CD4-positive, alpha-beta memory T cell (primary cell): ENCODE results near the gene TSEN2. TPM values are rescaled to one million over a fixed set of nuclear protein-coding genes. Genes with fewer than 3 reads are reported as not detected.

ENCODE experiments used
- CTCF ChIA-PET: fragments of 350-600 bp; sonication (Branson Sonifier 250); formaldehyde crosslinking; loops from one replicate; lab custom pipeline; 2021; ENCODE audit warnings: inconsistent platforms; ENCODE audit not compliant: partially characterized antibody; lab: Charles Lee
- POLR2A ChIA-PET: fragments of 350-600 bp; sonication (Branson Sonifier 250); formaldehyde crosslinking; loops from one replicate; lab custom pipeline; 2021; ENCODE audit not compliant: partially characterized antibody; lab: Charles Lee
- DNase-seq, 5 donors: peaks; one replicate each; pipeline versions ENCODE4 v3.0.0 to v3.0.0-alpha.2; 2020 to 2022; ENCODE audit warnings: mixed read lengths in 1 of 5
- H3K27ac ChIP-seq: one replicate; pipeline ENCODE4 v1.7.0; 2013; ENCODE audit warnings: low read depth, low read length
- H3K27me3 ChIP-seq: 2 replicates; pipeline ENCODE4 v1.7.0; 2013; ENCODE audit warnings: mild to moderate bottlenecking, low read length, moderate library complexity; ENCODE audit not compliant: insufficient read depth
- H3K36me3 ChIP-seq: 2 replicates; pipeline ENCODE4 v1.7.0; 2013; ENCODE audit warnings: mild to moderate bottlenecking, low read length, moderate library complexity; ENCODE audit not compliant: insufficient read depth
- H3K4me1 ChIP-seq: 2 replicates; pipeline ENCODE4 v1.7.0; 2013; ENCODE audit warnings: mild to moderate bottlenecking, low read length, moderate library complexity; ENCODE audit not compliant: insufficient read depth
- H3K4me3 ChIP-seq, 2 donors: one replicate each; pipeline ENCODE4 v1.7.0; 2013; ENCODE audit warnings: low read length in 2 of 2, mild to moderate bottlenecking in 1 of 2
- H3K9me3 ChIP-seq, 2 donors: one replicate each; pipeline ENCODE4 v1.7.0; 2013; ENCODE audit warnings: low read length in 2 of 2, control low read depth in 1 of 2; ENCODE audit not compliant: control insufficient read depth in 1 of 2
- H3K27ac Mint-ChIP-seq, 7 donors: one replicate each; pipeline ENCODE4 v1.8.0; 2020 to 2021; ENCODE audit warnings: mixed read lengths in 7 of 7, mild to moderate bottlenecking in 6 of 7, inconsistent platforms in 3 of 7, moderate library complexity in 3 of 7
- H3K27me3 Mint-ChIP-seq, 2 donors: one replicate each; pipeline ENCODE4 v1.8.0; 2020 to 2021; ENCODE audit warnings: mixed read lengths in 2 of 2
- H3K36me3 Mint-ChIP-seq, 2 donors: one replicate each; pipeline ENCODE4 v1.8.0; 2020 to 2021; ENCODE audit warnings: mixed read lengths in 2 of 2, inconsistent platforms in 1 of 2, mild to moderate bottlenecking in 1 of 2
- H3K4me1 Mint-ChIP-seq, 4 donors: one replicate each; pipeline ENCODE4 v1.8.0; 2020 to 2021; ENCODE audit warnings: mixed read lengths in 4 of 4, mild to moderate bottlenecking in 1 of 4
- H3K4me3 Mint-ChIP-seq, 8 donors: one replicate each; pipeline ENCODE4 v1.8.0; 2020 to 2021; ENCODE audit warnings: mixed read lengths in 8 of 8, mild to moderate bottlenecking in 7 of 8, moderate library complexity in 6 of 8, inconsistent platforms in 3 of 8
- H3K9me3 Mint-ChIP-seq, 8 donors: one replicate each; pipeline ENCODE4 v1.8.0; 2020 to 2021; ENCODE audit warnings: mixed read lengths in 8 of 8, mild to moderate bottlenecking in 5 of 8, inconsistent platforms in 3 of 8, moderate library complexity in 1 of 8
- intact Hi-C: fragments of 100-400 bp; cut with micrococcal nuclease; formaldehyde crosslinking; loops from one replicate; pipeline ENCODE4 v1.15.1; 2023
- polyA plus RNA-seq, 2 donors: library from polyadenylated mRNA; unstranded; fragments of 300-500 nt; fragmentation: Illumina TruSeq; gene quantifications; one replicate each; pipeline ENCODE4 v1.2.3, GENCODE V29; 2021
- total RNA-seq, 2 experiments: library from RNA; stranded (reverse); gene quantifications; one replicate each; pipeline ENCODE4 v1.2.3, GENCODE V29; 2021

The TSEN2 gene
- total RNA-seq (10 to 100 TPM; 18.5 to 19.6 TPM), polyA plus RNA-seq (10 to 100 TPM; 11.2 to 13.9 TPM)

DNA sequence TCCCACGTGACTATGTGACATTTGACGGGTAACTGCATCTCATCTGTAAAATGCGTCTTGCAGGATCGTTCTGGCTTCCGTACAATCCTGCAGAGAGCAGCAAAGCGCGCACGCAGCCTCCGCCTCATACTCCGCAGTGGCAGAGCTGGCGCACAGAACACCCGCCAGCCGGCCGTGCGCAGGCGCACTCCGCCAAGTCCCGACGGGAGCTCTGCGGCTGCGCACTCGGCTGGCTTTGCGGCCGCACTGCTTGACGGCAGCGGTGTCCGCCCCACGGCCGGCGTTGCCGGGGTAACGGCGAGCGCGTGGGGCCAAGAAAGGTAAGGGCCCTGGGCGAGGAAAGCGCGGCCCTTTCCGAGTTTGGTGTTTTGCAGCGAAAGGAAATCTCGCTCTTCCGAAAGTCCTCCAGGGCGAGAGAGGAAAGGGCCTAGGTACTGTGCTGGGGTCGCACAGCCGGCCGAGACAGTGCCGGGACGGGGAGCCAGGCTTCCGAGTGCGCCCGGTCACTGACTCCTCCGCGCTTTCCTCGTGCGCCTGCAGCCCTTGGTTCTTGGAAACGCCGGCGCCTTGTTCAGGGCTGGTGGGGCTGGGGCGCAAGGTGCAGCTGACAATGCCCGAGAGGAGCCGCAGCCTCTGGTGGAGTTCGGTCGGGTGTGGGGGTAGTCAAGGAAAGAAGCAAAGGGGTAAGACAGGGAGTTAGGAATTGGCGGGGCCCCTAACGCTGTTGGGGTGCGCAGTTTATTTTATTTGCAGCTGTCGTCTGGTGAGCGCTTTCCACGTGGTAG, at the start of gene TSEN2:
TSS of gene TSEN2 (plus strand) at position 283 of the 785 bp plus-strand sequence. CDS start 5,321 bp downstream, outside the sequence.
- H3K36me3 Mint-ChIP-seq: peaks cover 3 to 8% of the 10 kb centered on the region in 2 donors
- peak; percentile 96 to 100 (median 98) for DNase-seq
- no peaks in the 10 kb centered on the region for H3K9me3 Mint-ChIP-seq
- intact Hi-C loops: loop anchor here (1.0 to 5.0 kb wide), 7 partner anchors 73 to 842 kb away; partner anchors contain the start of genes MKRN2, RAF1, RPL32 and TAMM41
- Histone ChIP-seq H3K27ac (peak within 1 kb of the TSS; percentile 81), H3K4me3 (peak within 1 kb of the TSS; percentile 78 to 83), H3K27me3 (no peaks in the 10 kb centered on the region), H3K4me1 (peaks cover 28% of the 10 kb centered on the region), H3K9me3 (no peaks in the 10 kb centered on the region), H3K36me3 (no peaks in the 10 kb centered on the region)
- H3K4me3 Mint-ChIP-seq: peak within 1 kb of the TSS; percentile 90 to 98 (median 96)
- CTCF ChIA-PET: interaction anchor here (0.9 to 3.0 kb wide), 5 partner anchors 11 to 349 kb away, joined by 3 to 16 read pairs (median 3); no protein-coding TSS in a partner anchor
- peaks cover 19 to 43% (median 34%) of the 10 kb centered on the region in 4 donors for H3K4me1 Mint-ChIP-seq
- POLR2A ChIA-PET: interaction anchor here (0.6 to 3.3 kb wide), 12 partner anchors 9 to 1212 kb away, joined by 3 to 29 read pairs (median 4); partner anchors contain the start of genes ATG7, MKRN2, RAF1 and RPL32
- H3K27me3 Mint-ChIP-seq: no peaks in the 10 kb centered on the region
- peak within 1 kb of the TSS; percentile 96 to 99 (median 97) for H3K27ac Mint-ChIP-seq

DNA sequence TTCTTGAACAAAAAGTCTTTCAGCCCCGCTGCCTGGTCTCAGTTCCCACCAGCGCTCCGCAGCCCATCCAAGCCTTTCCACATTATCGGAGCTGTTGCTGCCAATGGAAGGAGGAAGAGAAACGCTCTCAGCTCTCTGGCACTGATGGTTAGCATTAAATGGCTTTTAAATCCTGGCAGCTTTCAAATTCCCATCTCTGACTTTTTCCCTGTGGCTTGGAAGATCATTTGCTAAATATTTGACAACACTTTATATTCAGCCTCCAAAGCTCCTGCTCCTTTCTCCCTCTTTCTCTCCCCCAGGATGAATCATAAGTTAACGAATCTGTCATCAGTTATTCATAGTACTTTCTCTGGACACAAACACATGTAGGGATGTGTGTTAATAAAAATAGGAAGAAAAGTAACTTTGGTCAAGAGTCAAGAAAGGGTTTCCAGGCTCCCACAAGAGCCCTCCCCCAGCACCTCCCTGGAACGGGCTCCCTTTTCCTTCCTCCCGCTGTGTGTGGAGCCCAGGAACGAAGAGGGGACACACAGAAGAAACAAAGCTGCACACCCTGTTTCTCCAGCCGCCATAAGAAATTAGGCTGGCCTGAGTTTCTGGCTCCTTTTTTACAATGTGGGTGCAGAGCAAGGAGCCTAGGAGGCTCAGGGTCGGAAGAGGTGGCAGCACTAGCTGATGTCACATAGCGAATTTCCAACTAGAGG, 47.6 kb upstream of the TSEN2 start:
- Mint-ChIP-seq H3K27me3 (peaks cover 1% of the 10 kb centered on the region in 2 donors), H3K4me1 (no peaks in the 10 kb centered on the region), H3K36me3 (no peaks in the 10 kb centered on the region), H3K4me3 (no peak overlapping the region), H3K27ac (peak overlapping the region in 1 of 7 donors; percentile 26), H3K9me3 (peaks cover 0 to 2% (median 0%) of the 10 kb centered on the region in 8 donors)
- H3K9me3 ChIP-seq: no peaks in the 10 kb centered on the region
- intact Hi-C loops: no loop called here
- no peaks in the 10 kb centered on the region for H3K4me1 ChIP-seq
- POLR2A ChIA-PET: no interaction called here
- H3K4me3 ChIP-seq: no peak overlapping the region
- no peaks in the 10 kb centered on the region for H3K36me3 ChIP-seq
- no peak overlapping the region for H3K27ac ChIP-seq
- DNase-seq: no peak
- H3K27me3 ChIP-seq: no peaks in the 10 kb centered on the region
- CTCF ChIA-PET: no interaction called here

DNA sequence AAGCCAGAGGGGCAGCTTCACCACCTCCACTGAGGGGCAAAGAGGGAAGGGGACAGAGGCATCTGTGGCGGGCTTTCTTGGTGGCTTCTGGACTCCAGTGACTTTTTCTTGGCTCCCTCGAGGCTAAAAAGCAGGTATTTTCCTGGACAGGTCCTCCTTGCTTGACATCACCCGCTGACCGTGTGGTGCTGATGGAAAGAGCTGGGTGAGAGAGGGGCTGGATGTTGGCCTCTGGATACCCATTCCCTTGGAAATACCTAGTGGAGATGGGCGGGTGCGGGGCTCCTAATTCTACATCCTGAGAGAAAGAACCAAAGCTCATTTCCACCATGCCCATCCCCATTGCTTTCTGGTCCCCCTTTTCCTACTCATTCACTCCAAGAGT, 47.1 kb upstream of the TSEN2 start:
- POLR2A ChIA-PET: no interaction called here
- H3K4me1 ChIP-seq: no peaks in the 10 kb centered on the region
- CTCF ChIA-PET: no interaction called here
- H3K36me3 Mint-ChIP-seq: no peaks in the 10 kb centered on the region
- H3K36me3 ChIP-seq: no peaks in the 10 kb centered on the region
- no peak overlapping the region for H3K4me3 ChIP-seq
- DNase-seq: no peak
- no peaks in the 10 kb centered on the region for H3K9me3 ChIP-seq
- H3K27ac ChIP-seq: no peak overlapping the region
- H3K9me3 Mint-ChIP-seq: peaks cover 0 to 2% (median 0%) of the 10 kb centered on the region in 8 donors
- H3K27ac Mint-ChIP-seq: no peak overlapping the region
- no peaks in the 10 kb centered on the region for H3K4me1 Mint-ChIP-seq
- H3K27me3 ChIP-seq: no peaks in the 10 kb centered on the region
- H3K4me3 Mint-ChIP-seq: no peak overlapping the region
- peaks cover 1% of the 10 kb centered on the region in 2 donors for H3K27me3 Mint-ChIP-seq
- intact Hi-C loops: no loop called here

DNA sequence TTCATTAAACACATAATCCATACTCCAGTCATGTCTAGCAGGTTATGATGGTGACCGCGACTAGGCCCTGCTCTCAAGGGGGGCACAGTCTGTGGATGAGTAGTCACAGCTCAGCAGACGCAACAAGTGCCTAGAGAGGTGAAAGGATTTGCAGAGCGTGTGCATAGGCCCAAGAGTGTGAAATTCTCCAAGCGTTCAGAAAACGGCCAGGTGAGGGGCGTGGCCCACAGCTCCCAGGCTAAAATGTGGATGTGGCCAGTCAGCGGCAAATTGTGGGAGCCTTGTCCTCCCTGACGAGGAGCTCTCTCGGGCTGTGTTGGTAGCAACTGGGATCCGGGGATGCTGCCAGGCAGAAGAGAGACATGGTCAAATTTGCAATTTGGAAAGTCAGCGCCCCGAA, 46.4 kb upstream of the TSEN2 start:
- H3K27ac Mint-ChIP-seq: no peak overlapping the region
- peaks cover 0 to 2% (median 0%) of the 10 kb centered on the region in 8 donors for H3K9me3 Mint-ChIP-seq
- H3K4me3 ChIP-seq: no peak overlapping the region
- no peak overlapping the region for H3K4me3 Mint-ChIP-seq
- H3K36me3 ChIP-seq: no peaks in the 10 kb centered on the region
- H3K27ac ChIP-seq: no peak overlapping the region
- H3K9me3 ChIP-seq: no peaks in the 10 kb centered on the region
- H3K4me1 ChIP-seq: no peaks in the 10 kb centered on the region
- CTCF ChIA-PET: no interaction called here
- H3K4me1 Mint-ChIP-seq: no peaks in the 10 kb centered on the region
- POLR2A ChIA-PET: no interaction called here
- peaks cover 1% of the 10 kb centered on the region in 2 donors for H3K27me3 Mint-ChIP-seq
- DNase-seq: no peak
- H3K36me3 Mint-ChIP-seq: no peaks in the 10 kb centered on the region
- intact Hi-C loops: no loop called here
- H3K27me3 ChIP-seq: no peaks in the 10 kb centered on the region

DNA sequence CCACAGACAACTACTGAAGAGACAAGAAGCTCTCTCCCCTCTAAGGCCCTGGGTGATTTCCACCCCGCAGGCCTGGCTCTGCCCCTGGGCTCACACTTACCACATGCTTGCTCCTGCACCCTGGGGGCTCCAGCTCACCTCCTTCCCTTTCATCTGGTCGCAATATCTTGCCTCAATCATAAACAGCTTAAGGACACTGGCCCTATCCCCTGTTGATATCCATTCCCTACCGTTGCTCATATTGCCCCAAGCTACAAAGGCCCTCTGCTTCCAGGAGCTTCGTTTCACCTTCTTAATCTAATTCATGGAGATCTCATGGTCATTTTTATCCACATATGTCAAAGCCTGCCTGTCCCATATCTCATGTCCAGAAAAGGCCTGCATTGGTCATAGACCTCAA, 46.0 kb upstream of the TSEN2 start:
- no peak overlapping the region for H3K4me3 ChIP-seq
- ChIA-PET CTCF (no interaction called here), POLR2A (no interaction called here)
- Mint-ChIP-seq H3K9me3 (peaks cover 0 to 2% (median 0%) of the 10 kb centered on the region in 8 donors), H3K27me3 (peaks cover 1% of the 10 kb centered on the region in 2 donors), H3K27ac (no peak overlapping the region), H3K36me3 (no peaks in the 10 kb centered on the region), H3K4me3 (no peak overlapping the region), H3K4me1 (no peaks in the 10 kb centered on the region)
- H3K36me3 ChIP-seq: no peaks in the 10 kb centered on the region
- no peaks in the 10 kb centered on the region for H3K4me1 ChIP-seq
- no peak overlapping the region for H3K27ac ChIP-seq
- DNase-seq: no peak
- intact Hi-C loops: no loop called here
- H3K9me3 ChIP-seq: no peaks in the 10 kb centered on the region
- no peaks in the 10 kb centered on the region for H3K27me3 ChIP-seq

DNA sequence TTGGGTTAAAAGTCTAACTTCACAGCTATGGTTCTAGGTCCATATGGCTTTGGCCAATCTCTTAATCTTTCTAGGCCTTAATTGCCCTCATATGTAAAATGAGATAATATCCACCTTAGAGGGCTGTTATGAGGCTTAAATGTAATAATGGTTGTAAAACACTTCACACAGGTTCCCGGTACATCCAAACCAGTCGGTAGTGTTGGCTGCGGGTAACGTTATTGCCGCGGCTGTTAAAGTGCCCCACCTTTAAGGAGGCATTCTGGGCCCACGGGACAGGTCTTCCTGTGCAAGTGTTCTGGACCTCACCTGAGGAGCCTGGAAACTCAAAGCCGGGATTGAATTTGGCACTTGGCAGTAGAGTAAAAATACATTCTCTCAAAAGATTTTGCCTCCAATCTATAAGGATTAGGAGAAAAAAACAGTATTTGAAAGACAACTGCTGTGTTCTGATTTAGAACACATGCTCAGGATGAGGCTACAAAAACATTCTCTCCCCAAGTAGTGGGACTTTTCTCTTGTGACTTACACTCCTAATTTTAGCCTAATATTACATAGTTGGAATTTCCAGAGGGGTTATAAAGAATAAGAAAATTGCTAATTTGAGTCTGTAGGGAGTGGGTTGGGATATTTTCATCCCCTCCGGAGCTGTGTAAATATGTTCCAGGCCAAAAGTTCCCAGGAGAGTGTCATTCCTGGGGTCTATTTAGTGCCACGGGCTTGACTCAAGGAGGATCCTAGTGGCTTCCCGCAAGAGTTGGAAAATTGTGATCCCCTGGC, 44.9 kb upstream of the TSEN2 start:
- Mint-ChIP-seq H3K36me3 (no peaks in the 10 kb centered on the region), H3K27me3 (peaks cover 1% of the 10 kb centered on the region in 2 donors), H3K4me3 (no peak overlapping the region), H3K27ac (no peak overlapping the region), H3K9me3 (peaks cover 0 to 2% (median 0%) of the 10 kb centered on the region in 8 donors), H3K4me1 (no peaks in the 10 kb centered on the region)
- intact Hi-C loops: no loop called here
- Histone ChIP-seq H3K27me3 (no peaks in the 10 kb centered on the region), H3K9me3 (no peaks in the 10 kb centered on the region), H3K27ac (no peak overlapping the region), H3K36me3 (no peaks in the 10 kb centered on the region), H3K4me1 (no peaks in the 10 kb centered on the region), H3K4me3 (no peak overlapping the region)
- POLR2A ChIA-PET: no interaction called here
- DNase-seq: no peak
- CTCF ChIA-PET: no interaction called here
